ENCODE data around the gene AKAP6.

Gene AKAP6

GRCh38 chr14:32329146-32329545 lies at the start of gene AKAP6:
Gene AKAP6 (plus strand): TSS chr14:32329298. CDS start chr14:32433494, 104,196 bp downstream.
- no peak for DNase-seq

- DNase-seq, result no peak
Measured at GRCh38 chr14:32286602-32287001, 42.5 kb upstream of the AKAP6 start.

GRCh38 chr14:32296366-32296765 lies 32.7 kb upstream of the AKAP6 start:
- DNase-seq, result no peak

- DNase-seq, result no peak
Measured at GRCh38 chr14:32298346-32298745, 30.8 kb upstream of the AKAP6 start.

- no peak for DNase-seq
Measured at GRCh38 chr14:32300136-32300535, 29.0 kb upstream of the AKAP6 start.

GRCh38 chr14:32303865-32304264 lies 25.2 kb upstream of the AKAP6 start:
- DNase-seq, result no peak

- DNase-seq, result no peak
Measured at GRCh38 chr14:32304296-32304695, 24.8 kb upstream of the AKAP6 start.

- DNase-seq, result no peak
Measured at GRCh38 chr14:32306549-32306948, 22.5 kb upstream of the AKAP6 start.

- DNase-seq, result no peak
Measured at GRCh38 chr14:32307881-32308582, 21.1 kb upstream of the AKAP6 start.

- no peak for DNase-seq
Measured at GRCh38 chr14:32310876-32311275, 18.2 kb upstream of the AKAP6 start.

- no peak for DNase-seq
Measured at GRCh38 chr14:32311294-32312009, 17.6 kb upstream of the AKAP6 start.

- no peak for DNase-seq
Measured at GRCh38 chr14:32312010-32312331, 17.1 kb upstream of the AKAP6 start.

GRCh38 chr14:32313844-32314376 lies 15.2 kb upstream of the AKAP6 start:
- no peak for DNase-seq

- no peak for DNase-seq
Measured at GRCh38 chr14:32318087-32318795, 10.9 kb upstream of the AKAP6 start.

GRCh38 chr14:32319368-32320049 lies 9.6 kb upstream of the AKAP6 start:
- DNase-seq, result no peak

- no peak for DNase-seq
Measured at GRCh38 chr14:32324601-32325000, 4.5 kb upstream of the AKAP6 start.

- no peak for DNase-seq
Measured at GRCh38 chr14:32327255-32327961, 1.7 kb upstream of the AKAP6 start.

- no peak for DNase-seq
Measured at GRCh38 chr14:32329690-32330285, 690 bp downstream of the AKAP6 start.

GRCh38 chr14:32330351-32331111 lies 1.4 kb downstream of the AKAP6 start:
- no peak for DNase-seq

GRCh38 chr14:32331206-32331605 lies 2.1 kb downstream of the AKAP6 start:
- DNase-seq, result no peak

Measured in inflammatory macrophage treated with lipopolysaccharide for 1 hour (primary cell).